NCI-H526 (cell line): ENCODE measurements around the gene CCDC74B.
"Not testable (repeated sequence)": the region's sequence is repeated elsewhere in the genome, so short reads cannot be mapped to it uniquely, and the experiment has no call there.

Experiments
- DNase-seq, 2 experiments: peaks; one replicate each; lab custom pipeline; 2025; lab: John Stamatoyannopoulos, UW

CCDC74B gene

GRCh38 chr2:130166611-130167010 is 21.7 kb upstream of the CCDC74B start:
- DNase-seq: not testable (repeated sequence)

- no peak for DNase-seq
These were observed 20.5 kb upstream of the CCDC74B start for GRCh38 chr2:130165293-130166016.

DNA sequence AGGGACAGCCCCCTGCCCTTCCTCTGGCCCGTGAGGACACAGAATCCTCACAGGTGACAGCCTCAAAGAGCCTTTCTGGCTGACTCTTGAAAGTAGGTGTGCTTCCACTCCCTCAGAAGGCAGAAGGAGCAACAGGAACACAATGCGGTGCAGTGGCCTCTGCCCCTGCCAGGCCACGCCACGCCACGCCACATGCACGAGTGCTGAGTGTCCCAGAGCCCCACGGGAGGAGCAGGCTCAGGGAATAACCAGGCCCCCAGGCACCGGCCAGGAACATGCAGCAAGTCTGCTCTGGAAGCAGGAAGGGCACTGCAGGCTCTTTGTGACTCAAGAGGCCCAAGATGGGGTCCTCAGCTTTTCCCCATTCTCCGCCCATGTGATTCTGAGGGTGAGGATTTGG is 18.1 kb upstream of the CCDC74B start:
- DNase-seq: no peak

- not testable (repeated sequence) for DNase-seq
These were observed 17.6 kb upstream of the CCDC74B start for GRCh38 chr2:130162486-130162885.

DNA sequence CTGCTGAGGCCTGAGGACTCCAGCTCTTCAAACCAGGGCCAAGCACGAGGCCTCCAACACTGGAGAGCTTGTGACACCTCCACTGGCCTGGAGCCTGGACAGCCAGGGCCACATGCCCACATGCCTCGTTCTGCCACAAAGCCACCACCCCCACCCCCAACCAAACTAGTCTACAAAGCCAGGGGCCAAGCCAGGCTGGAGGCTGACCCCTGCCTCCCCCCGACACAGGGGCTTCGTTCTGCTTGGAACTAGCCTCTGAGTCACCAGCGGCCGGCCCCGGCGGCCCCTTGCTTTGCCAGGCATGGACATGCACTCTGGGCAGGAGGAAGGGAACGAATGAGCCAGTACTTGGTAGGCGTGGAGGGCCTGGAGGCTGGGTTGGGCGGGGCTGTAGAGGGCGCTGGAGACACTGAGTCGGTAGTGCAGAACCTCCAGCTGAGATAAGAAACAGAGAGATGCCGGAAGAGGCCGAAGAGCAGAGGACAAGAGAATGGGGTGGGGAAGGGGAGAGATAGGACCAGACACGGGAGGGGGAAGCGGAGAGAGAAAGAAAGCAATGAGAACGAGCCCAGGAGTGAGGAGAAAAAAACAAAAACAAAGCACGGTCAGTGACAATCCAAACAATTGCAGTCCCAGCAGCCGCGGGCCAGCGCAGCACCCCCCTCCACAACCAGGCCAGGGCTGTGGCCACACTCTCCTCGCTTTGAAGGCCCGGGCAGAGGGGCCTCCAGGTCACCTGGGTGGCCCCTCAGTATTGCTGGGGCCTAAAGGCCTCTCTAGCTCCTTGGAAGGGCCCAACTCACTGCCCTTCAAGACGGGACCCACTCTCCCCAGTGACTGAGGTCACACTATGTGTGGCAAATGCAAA is 16.2 kb upstream of the CCDC74B start:
- DNase-seq: not testable (repeated sequence)

GRCh38 chr2:130160131-130160530 is 15.2 kb upstream of the CCDC74B start:
- no peak for DNase-seq

GRCh38 chr2:130159376-130159775 is 14.5 kb upstream of the CCDC74B start:
- DNase-seq: not testable (repeated sequence)

DNA sequence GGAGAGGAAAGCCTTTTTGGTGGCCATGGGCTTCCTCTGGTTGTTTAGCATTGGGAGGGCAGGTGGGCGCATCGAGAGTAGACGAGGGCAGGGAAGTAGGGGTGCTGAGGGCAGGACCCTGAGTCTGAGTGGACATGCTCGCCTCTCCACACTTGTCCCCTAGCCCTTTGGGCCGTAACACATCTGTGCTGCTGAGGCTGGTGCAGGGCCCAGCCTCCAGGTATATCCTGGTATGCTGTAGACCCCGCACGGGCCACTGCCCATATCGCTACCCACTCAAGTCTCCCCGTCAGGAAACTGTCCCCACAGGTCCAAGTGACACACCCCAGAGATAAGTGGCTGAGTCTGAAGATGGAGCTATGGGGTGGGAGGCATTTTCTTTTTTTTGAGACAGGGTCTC is 13.7 kb upstream of the CCDC74B start:
- no peak for DNase-seq

DNA sequence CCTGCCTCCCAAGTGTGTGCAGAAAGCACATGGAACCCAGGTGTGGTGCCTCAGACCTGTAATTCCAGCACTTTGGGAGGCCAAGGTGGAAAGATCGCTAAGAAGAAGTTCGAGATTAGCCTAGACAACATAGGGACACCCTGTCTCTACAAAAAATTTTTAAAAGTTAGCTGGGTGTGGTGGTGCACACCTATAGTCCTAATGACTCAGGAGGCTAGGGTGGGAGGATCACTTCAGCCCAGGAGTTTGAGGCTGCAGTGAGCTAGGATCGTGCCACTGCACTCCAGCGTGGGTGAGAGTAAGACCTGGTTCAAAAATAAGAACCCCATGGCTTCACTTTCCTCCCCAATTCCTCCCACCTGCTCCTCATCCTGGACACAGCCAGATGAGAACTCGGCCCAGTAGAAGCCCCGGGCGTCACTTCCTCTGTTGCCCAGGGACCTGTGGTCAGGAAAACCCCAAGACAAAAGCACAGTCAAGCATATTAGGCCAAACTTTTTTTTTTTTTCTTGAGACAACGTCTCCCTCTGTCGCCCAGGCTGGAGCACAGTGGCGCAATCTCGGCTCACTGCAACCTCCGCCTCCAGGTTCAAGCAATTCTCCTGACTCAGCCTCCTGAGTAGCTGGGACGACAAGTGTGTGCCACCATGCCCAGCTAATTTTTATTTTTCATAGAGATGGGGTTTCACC is 13.1 kb upstream of the CCDC74B start:
- DNase-seq: not testable (repeated sequence)

GRCh38 chr2:130157354-130157753 is 12.4 kb upstream of the CCDC74B start:
- DNase-seq: not testable (repeated sequence)

DNA sequence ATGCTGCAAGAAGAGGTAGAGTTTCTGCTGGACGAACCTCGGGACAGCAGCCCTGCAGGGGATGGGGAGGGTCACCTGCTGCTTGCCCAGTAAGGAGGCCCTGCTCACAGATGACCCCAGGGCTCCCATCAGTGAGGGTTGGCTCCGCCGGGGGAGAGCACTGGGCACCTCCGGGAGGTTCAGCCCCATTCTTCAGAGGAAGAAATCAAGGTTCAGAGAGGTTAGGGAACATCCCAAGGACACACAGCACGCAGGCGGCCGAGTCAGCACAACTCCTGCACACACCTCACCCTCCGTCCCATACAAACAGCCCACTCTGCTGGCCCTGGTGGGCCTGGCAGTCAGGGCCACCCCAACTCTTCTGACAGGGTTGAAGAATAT is 11.7 kb upstream of the CCDC74B start:
- DNase-seq: no peak

DNA sequence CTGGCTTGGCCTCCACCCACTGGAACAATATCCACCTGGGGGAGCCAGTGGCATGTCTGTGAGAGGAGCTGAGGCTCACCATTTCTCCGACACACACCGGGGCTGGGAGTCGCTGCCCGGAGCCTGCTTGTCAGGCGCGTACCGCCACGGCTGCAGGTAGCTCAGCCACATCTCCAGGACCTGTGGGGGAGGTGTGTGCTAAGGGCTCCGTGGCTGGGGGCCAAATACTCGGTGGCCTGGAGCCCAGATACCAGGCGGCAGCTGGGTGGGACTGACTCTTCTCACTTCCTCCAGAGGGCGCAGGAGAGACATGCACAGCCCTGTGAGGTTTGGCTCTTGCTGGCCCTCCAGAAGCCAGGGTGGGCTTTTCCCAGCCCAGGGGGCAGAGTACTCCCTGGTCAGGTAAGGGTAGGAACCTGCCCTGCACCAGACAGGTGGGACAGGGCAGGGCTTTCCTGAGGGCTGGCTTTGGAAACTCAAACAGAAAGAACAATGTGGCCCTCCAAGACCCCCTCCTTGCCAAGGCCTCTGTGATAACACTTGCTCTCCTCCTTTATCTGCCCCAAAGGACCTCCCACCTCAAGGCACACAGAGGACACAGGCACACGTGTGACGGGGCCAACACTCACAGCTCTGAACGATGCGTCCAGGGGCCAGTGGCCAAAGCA is 11.2 kb upstream of the CCDC74B start:
- DNase-seq: peak; percentile 43 to 67

- no peak for DNase-seq
These were observed 10.2 kb upstream of the CCDC74B start for GRCh38 chr2:130154773-130155765.

DNA sequence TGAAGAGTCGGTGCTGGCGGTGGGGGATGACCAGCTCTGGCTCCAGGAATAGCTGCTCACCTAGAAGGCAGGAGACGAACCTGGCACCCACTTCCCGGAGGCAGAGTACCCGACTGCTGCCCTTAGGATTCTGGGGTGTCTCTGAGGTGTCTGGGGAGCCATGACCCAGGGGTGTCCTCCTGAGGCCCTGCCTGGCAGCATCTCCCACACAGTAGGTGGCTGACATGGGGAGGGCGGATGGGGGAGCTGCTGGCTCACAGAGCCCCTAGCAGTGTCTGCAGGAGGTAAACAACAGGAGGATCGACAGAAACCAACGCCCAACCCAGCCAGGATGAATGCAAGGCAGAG is 9.5 kb upstream of the CCDC74B start:
- DNase-seq: not testable (repeated sequence)

GRCh38 chr2:130153721-130154422 is 9.0 kb upstream of the CCDC74B start:
- DNase-seq: not testable (repeated sequence)

DNA sequence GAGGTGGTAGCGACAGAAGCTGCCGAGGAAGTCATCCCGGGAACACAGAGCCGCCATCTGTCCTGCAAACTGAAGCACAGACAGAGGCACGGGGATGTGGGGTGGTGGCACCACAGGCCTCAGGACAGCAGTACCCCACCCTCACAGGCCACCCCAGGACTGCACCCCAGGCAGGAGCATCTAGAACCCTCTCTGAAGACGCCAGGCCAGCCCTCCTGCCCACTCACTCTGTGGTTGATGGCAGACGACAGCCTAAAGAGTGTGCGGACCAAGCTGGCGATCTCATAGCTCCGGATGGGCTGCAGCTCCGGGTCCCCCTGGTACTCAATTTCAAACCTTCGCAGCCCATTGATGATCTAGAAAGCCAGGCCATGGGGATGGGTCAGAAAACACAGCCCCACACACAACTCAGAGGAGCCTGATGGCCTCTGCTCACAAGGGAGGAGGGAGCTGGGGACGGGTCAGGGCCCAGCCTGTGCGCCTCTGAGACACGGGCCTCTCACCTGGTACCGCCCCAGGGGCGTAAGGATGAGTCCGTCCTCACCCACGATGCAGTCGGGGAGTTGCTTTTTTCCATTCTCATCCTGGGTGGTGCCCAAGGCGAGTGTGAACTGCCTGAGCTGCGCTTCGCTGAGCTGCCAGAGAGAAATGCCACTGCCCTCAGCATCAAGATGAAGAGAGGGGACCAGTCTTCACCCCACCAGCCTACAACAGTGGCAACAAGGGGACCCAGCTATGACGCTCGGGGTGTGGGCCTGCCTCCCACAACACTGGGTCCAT is 8.1 kb upstream of the CCDC74B start:
- no peak for DNase-seq

DNA sequence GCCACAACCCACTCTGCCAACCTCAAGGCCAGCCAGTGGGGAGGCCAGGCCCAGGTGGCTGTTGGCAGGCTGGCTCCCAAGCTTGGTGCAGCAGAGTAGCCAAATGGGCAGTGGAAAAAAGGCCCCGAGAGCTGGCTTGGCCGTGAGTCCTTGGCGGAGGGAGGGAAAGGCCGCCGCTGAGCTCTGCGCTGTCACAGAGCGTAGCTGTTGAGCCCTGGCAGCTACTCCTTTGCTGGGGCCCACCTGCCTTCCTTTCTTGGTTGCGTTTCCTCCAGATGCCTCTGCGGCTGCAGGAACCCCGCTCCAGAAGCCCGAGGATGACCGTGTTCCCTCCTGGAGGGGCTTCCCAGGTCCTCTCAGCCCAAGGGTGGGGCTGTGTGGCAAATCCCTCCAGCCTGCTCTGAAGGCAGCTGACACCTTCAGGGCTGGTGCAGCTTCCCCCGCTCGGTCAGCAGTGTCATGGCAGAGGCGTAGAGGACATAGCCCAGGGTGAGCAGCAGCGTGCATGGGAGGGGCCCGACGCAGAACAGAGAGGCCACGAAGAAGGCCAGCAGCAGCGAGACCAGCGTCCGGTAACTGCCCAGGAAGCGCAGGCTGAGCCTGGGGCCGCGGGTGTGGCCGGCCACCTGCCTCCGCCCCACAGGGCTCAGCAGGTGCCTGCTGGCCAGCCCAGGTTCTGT is 7.4 kb upstream of the CCDC74B start:
- not testable (repeated sequence) for DNase-seq

DNA sequence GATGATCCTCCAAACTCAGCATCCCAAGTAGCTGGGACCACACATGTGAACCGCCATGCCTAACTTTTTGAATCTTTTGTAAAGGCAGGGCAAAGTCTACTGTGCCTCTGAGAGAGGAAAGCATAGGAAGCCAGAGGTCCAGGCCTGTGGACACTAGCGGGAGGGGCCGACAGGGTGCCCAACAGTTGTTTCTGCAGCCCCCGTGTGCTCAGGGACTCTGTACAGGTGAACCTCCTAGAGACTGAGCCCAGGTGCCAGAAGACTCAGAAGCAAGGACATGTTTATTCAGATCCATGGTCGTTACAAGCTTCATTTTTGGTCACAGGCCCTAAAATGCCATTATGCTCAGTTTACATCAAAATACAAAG is 6.2 kb upstream of the CCDC74B start:
- not testable (repeated sequence) for DNase-seq
